Right lobe of liver (tissue), 6 donors: Measurements from ENCODE around the gene OPCML. TPM values are rescaled to one million over a fixed set of nuclear protein-coding genes. Genes with fewer than 3 reads are reported as not detected.
A peak's percentile ranks its signal among the peaks of the same experiment; 100 is the strongest.

ENCODE experiments used
- ATAC-seq, 4 donors: fragments of 200-7000 bp; cut with Tn5 transposase; one replicate each; pipeline ENCODE4 v1.9.1; 2020; ENCODE audit warnings: mild to moderate bottlenecking in 4 of 4, moderate library complexity in 4 of 4
- DNase-seq, 3 donors: peaks; one replicate each; pipeline ENCODE4 v3.0.0-alpha.2; 2020
- H3K27ac ChIP-seq, 3 donors: fragments of 200-600 bp; one replicate each; pipeline ENCODE4 v1.8.0; 2022
- H3K27me3 ChIP-seq, 2 donors: fragments of 200-600 bp; one replicate each; pipeline ENCODE4 v1.8.0; 2022
- H3K36me3 ChIP-seq, 4 donors: fragments of 200-600 bp; sonication (generic) in 1 of 4; one replicate each; pipeline versions ENCODE4 v1.5.1 to v1.8.0; 2017 to 2022; ENCODE audit warnings: control low read depth in 1 of 4
- H3K4me1 ChIP-seq, 4 donors: fragments of 200-600 bp; sonication (generic) in 1 of 4; one replicate each; pipeline versions ENCODE4 v1.5.1 to v1.8.0; 2017 to 2022; ENCODE audit warnings: control low read depth in 1 of 4
- H3K4me3 ChIP-seq, 3 donors: fragments of 200-600 bp; one replicate each; pipeline ENCODE4 v1.8.0; 2022
- H3K9me3 ChIP-seq, 4 donors: fragments of 200-600 bp; sonication (generic) in 1 of 4; one replicate each; pipeline versions ENCODE4 v1.5.1 to v1.8.0; 2017 to 2022; ENCODE audit warnings: control low read depth in 1 of 4
- CTCF ChIP-seq, 4 donors: fragments of 200-600 bp in 3 of 4; fragments of 450-650 bp in 1 of 4; IDR thresholded peaks; one replicate each; pipeline versions ENCODE4 v1.5.1 to v1.8.0; 2016 to 2022; ENCODE audit warnings: antibody characterized with exemption in 4 of 4, mild to moderate bottlenecking in 2 of 4
- POLR2A ChIP-seq: fragments of 450-650 bp; IDR thresholded peaks from one replicate; pipeline ENCODE4 v1.6.1; 2017; ENCODE audit warnings: antibody characterized with exemption, mild to moderate bottlenecking
- WGBS: methylation state at CpG from one replicate; pipeline ENCODE4 v1.1.6; 2018; ENCODE audit warnings: low coverage, low lambda C conversion rate; ENCODE audit not compliant: insufficient coverage; ENCODE audit errors: missing lambda C conversion rate; 5-methylcytosine and 5-hydroxymethylcytosine counted together
- intact Hi-C, 2 donors: fragments of 100-400 bp; cut with DNase I; formaldehyde crosslinking; loops; one replicate each; pipeline versions ENCODE4 v1.11.2 to v1.14.1; 2022
- total RNA-seq, 6 experiments: library from RNA; depleted of rRNA in 2 of 6; stranded (reverse); fragments of >200 nt in 2 of 6; fragmentation: NEBNext Ultra II Directional in 3 of 6; extraction: Animal tissue kit (Norgen Biotek cat#: 25700) in 3 of 6; gene quantifications; one replicate each; pipeline versions ENCODE4 v1.1.0 to v1.2.4, GENCODE V29; 2016 to 2023
- donor health status: DM: no; HTN: yes; CAD: no.
- donor health status: DM: no; HTN: no; CAD: no.
- donor health status: DM: no; HTN: no; CAD: no.
- donor health status: DM: no; HTN: yes; CAD: no.
- donor health status: DM: no; HTN: yes; CAD: no.

OPCML gene
- total RNA-seq, 6 experiments from 2014 or later: 0.11 TPM; not detected in 5

- H3K27ac ChIP-seq: peak overlapping the region; percentile 12 to 81 (median 67)
- under 1% methylated on average over 29 of the region's 44 CpGs for WGBS
- peak; percentile 73 to 82 (median 76) for DNase-seq
These were observed 468.0 kb downstream of the OPCML start for GRCh38 chr11:133064152-133064877.

GRCh38 chr11:133058501-133058900 is 473.8 kb downstream of the OPCML start:
- 53% methylated on average over 7 of the region's 8 CpGs for WGBS

More at GRCh38 chr11:133064152-133064877, 468.0 kb downstream of the OPCML start:
- H3K27me3 ChIP-seq: no peaks in the 10 kb centered on the region
- peak overlapping the region; percentile 46 to 71 (median 53) for H3K4me3 ChIP-seq
- ATAC-seq: peak; percentile 93 to 96 (median 94)
- no peaks in the 10 kb centered on the region for H3K36me3 ChIP-seq
- TF ChIP-seq CTCF (IDR thresholded peaks at IDR 0.05) (peak; percentile 56 to 72 (median 66)), POLR2A (peak; percentile 38)
- H3K9me3 ChIP-seq: no peaks in the 10 kb centered on the region
- H3K4me1 ChIP-seq: no peaks in the 10 kb centered on the region
- intact Hi-C loops: no loop called here

GRCh38 chr11:133053124-133053776 is 479.1 kb downstream of the OPCML start:
- no peak for ATAC-seq
- 71% methylated on average over 9 of the region's 9 CpGs for WGBS
- intact Hi-C loops: no loop called here
- H3K9me3 ChIP-seq: no peaks in the 10 kb centered on the region
- DNase-seq: no peak
- TF ChIP-seq POLR2A (no peak), CTCF (IDR thresholded peaks at IDR 0.05) (no peak)
- H3K4me3 ChIP-seq: no peak overlapping the region
- H3K27ac ChIP-seq: peak overlapping the region in 2 of 3 donors; percentile 26 to 47
- no peaks in the 10 kb centered on the region for H3K36me3 ChIP-seq
- H3K27me3 ChIP-seq: no peaks in the 10 kb centered on the region
- H3K4me1 ChIP-seq: peaks cover 0 to 9% (median 2%) of the 10 kb centered on the region in 4 donors

More at GRCh38 chr11:133058501-133058900, 473.8 kb downstream of the OPCML start:
- no peak overlapping the region for H3K4me3 ChIP-seq
- no peak overlapping the region for H3K27ac ChIP-seq
- no peaks in the 10 kb centered on the region for H3K36me3 ChIP-seq
- TF ChIP-seq CTCF (IDR thresholded peaks at IDR 0.05) (no peak), POLR2A (no peak)
- ATAC-seq: peak in 1 of 4 donors; percentile 44
- H3K4me1 ChIP-seq: peaks cover 0 to under 1% (median 0%) of the 10 kb centered on the region in 4 donors
- no peaks in the 10 kb centered on the region for H3K27me3 ChIP-seq
- no peaks in the 10 kb centered on the region for H3K9me3 ChIP-seq
- no peak for DNase-seq
- intact Hi-C loops: no loop called here

GRCh38 chr11:133052537-133052936 is 479.8 kb downstream of the OPCML start:
- H3K27ac ChIP-seq: peak overlapping the region in 2 of 3 donors; percentile 26 to 56
- DNase-seq (peak; percentile 37 to 89 (median 79)), ATAC-seq (peak; percentile 99 to 100 (median 99))
- no peak overlapping the region for H3K4me3 ChIP-seq
- no peaks in the 10 kb centered on the region for H3K27me3 ChIP-seq
- no peaks in the 10 kb centered on the region for H3K36me3 ChIP-seq
- no peaks in the 10 kb centered on the region for H3K9me3 ChIP-seq
- intact Hi-C loops: no loop called here
- WGBS: 50% methylated on average over 1 of the region's 2 CpGs
- TF ChIP-seq POLR2A (no peak), CTCF (IDR thresholded peaks at IDR 0.05) (no peak)
- H3K4me1 ChIP-seq: peaks cover 0 to 9% (median 2%) of the 10 kb centered on the region in 4 donors
